H9 (cell line): Measurements from ENCODE around the gene GLRA2. TPM values are rescaled to one million over a fixed set of nuclear protein-coding genes. Genes with fewer than 3 reads are reported as not detected.

Experiments used
- DNase-seq: peaks from one replicate; pipeline ENCODE4 v3.0.0-alpha.2; 2017
- H2AFZ ChIP-seq: one replicate; pipeline ENCODE4 v1.6.1; 2013; ENCODE audit warnings: mild to moderate bottlenecking, low read length, control low read depth, moderate library complexity
- H2AK5ac ChIP-seq: 2 replicates; pipeline ENCODE4 v1.6.1; 2013; ENCODE audit warnings: low read length, control low read depth, mixed read lengths; ENCODE audit not compliant: insufficient read length
- H2BK120ac ChIP-seq: one replicate; pipeline ENCODE4 v1.6.1; 2013; ENCODE audit warnings: low read depth, mild to moderate bottlenecking, low read length, control low read depth, inconsistent platforms; ENCODE audit not compliant: poor library complexity, severe bottlenecking
- H2BK12ac ChIP-seq: 2 replicates; pipeline ENCODE4 v1.6.1; 2013; ENCODE audit warnings: low read length, control low read depth, mixed read lengths, low read depth; ENCODE audit not compliant: insufficient read length
- H2BK15ac ChIP-seq: 2 replicates; pipeline ENCODE4 v1.6.1; 2013; ENCODE audit warnings: low read depth, low read length, control low read depth
- H2BK20ac ChIP-seq: one replicate; pipeline ENCODE4 v1.6.1; 2013; ENCODE audit warnings: low read depth, mild to moderate bottlenecking, low read length, control low read depth, inconsistent platforms; ENCODE audit not compliant: poor library complexity, severe bottlenecking
- H2BK5ac ChIP-seq: 2 replicates; pipeline ENCODE4 v1.6.1; 2013; ENCODE audit warnings: low read length, control low read depth, mixed read lengths; ENCODE audit not compliant: insufficient read length
- H3K14ac ChIP-seq: 2 replicates; pipeline ENCODE4 v1.6.1; 2013; ENCODE audit warnings: low read length, control low read depth; ENCODE audit not compliant: insufficient read depth
- H3K18ac ChIP-seq: 2 replicates; pipeline ENCODE4 v1.6.1; 2013; ENCODE audit warnings: low read depth, mild to moderate bottlenecking, mixed read lengths, low read length, control low read depth; ENCODE audit not compliant: insufficient read length
- H3K23ac ChIP-seq: 2 replicates; pipeline ENCODE4 v1.6.1; 2013; ENCODE audit warnings: low read length, control low read depth, mixed read lengths, low read depth; ENCODE audit not compliant: insufficient read length
- H3K23me2 ChIP-seq: 2 replicates; pipeline ENCODE4 v1.6.1; 2013; ENCODE audit warnings: low read depth, mild to moderate bottlenecking, mixed read lengths, low read length, control low read depth; ENCODE audit not compliant: insufficient read length, poor library complexity, severe bottlenecking
- H3K27ac ChIP-seq: 2 replicates; pipeline ENCODE4 v1.5.1; 2013; ENCODE audit warnings: low read length, control low read depth, mixed read lengths, low read depth; ENCODE audit not compliant: insufficient read length
- H3K27me3 ChIP-seq: 2 replicates; pipeline ENCODE4 v1.6.1; 2013; ENCODE audit warnings: low read length, control low read depth, inconsistent platforms; ENCODE audit not compliant: insufficient read depth
- H3K4ac ChIP-seq: 2 replicates; pipeline ENCODE4 v1.6.1; 2013; ENCODE audit warnings: low read depth, mild to moderate bottlenecking, control low read depth, inconsistent platforms, low read length, moderate library complexity
- H3K4me1 ChIP-seq: 2 replicates; pipeline ENCODE4 v1.6.1; 2013; ENCODE audit warnings: low read length, control low read depth, inconsistent platforms; ENCODE audit not compliant: insufficient read depth
- H3K4me2 ChIP-seq: 2 replicates; pipeline ENCODE4 v1.6.1; 2013; ENCODE audit warnings: low read length, control low read depth, mixed read lengths; ENCODE audit not compliant: insufficient read length, insufficient read depth
- H3K56ac ChIP-seq: 2 replicates; pipeline ENCODE4 v1.6.1; 2013; ENCODE audit warnings: low read depth, mild to moderate bottlenecking, mixed read lengths, low read length, control low read depth; ENCODE audit not compliant: insufficient read length
- H3K79me1 ChIP-seq: 2 replicates; pipeline ENCODE4 v1.6.1; 2013; ENCODE audit warnings: low read depth, mild to moderate bottlenecking, moderate library complexity, low read length, control low read depth, inconsistent platforms; ENCODE audit not compliant: insufficient read depth, poor library complexity, severe bottlenecking
- H3K79me2 ChIP-seq: 2 replicates; pipeline ENCODE4 v1.6.1; 2013; ENCODE audit warnings: low read length, control low read depth, inconsistent platforms; ENCODE audit not compliant: insufficient read depth
- H3K9ac ChIP-seq: 2 replicates; pipeline ENCODE4 v1.6.1; 2013; ENCODE audit warnings: low read length, control low read depth, mixed read lengths; ENCODE audit not compliant: insufficient read length; ENCODE audit errors: extremely low read depth
- H3K9me3 ChIP-seq: one replicate; pipeline ENCODE4 v1.6.1; 2013; ENCODE audit warnings: low read depth, low read length, inconsistent platforms; ENCODE audit not compliant: control insufficient read depth
- H3T11ph ChIP-seq: one replicate; pipeline ENCODE4 v1.6.1; 2013; ENCODE audit warnings: mild to moderate bottlenecking, low read length, control low read depth, inconsistent platforms
- H4K20me1 ChIP-seq: one replicate; pipeline ENCODE4 v1.6.1; 2013; ENCODE audit not compliant: control insufficient read depth, insufficient read length, insufficient read depth
- H4K5ac ChIP-seq: 2 replicates; pipeline ENCODE4 v1.6.1; 2013; ENCODE audit warnings: low read depth, mild to moderate bottlenecking, mixed read lengths, low read length, control low read depth; ENCODE audit not compliant: insufficient read length
- H4K8ac ChIP-seq: replicated peaks from 2 replicates; pipeline ENCODE4 v1.6.1; 2013; ENCODE audit warnings: low read length, control low read depth, mixed read lengths, low read depth; ENCODE audit not compliant: insufficient read length
- H4K91ac ChIP-seq: 2 replicates; pipeline ENCODE4 v1.6.1; 2013; ENCODE audit warnings: low read depth, mild to moderate bottlenecking, moderate library complexity, mixed read lengths, low read length, control low read depth; ENCODE audit not compliant: insufficient read length
- H3K27ac Mint-ChIP-seq, 3 experiments: 2 replicates in 2 of 3; 3 replicates in 1 of 3; pipeline ENCODE4 v1.8.0; 2020 to 2021; ENCODE audit warnings: mixed read lengths in 3 of 3, mild to moderate bottlenecking in 1 of 3, moderate library complexity in 1 of 3
- H3K27me3 Mint-ChIP-seq: 2 replicates; pipeline ENCODE4 v1.8.0; 2021; ENCODE audit warnings: low read depth, mild to moderate bottlenecking, moderate library complexity, mixed read lengths
- H3K36me3 Mint-ChIP-seq, 3 experiments: 2 replicates in 2 of 3; 3 replicates in 1 of 3; pipeline ENCODE4 v1.8.0; 2020 to 2021; ENCODE audit warnings: low read depth in 3 of 3, mixed read lengths in 3 of 3; ENCODE audit not compliant: insufficient read depth in 1 of 3
- H3K4me1 Mint-ChIP-seq, 2 experiments: 2 replicates each; pipeline ENCODE4 v1.8.0; 2020; ENCODE audit warnings: mixed read lengths in 2 of 2
- H3K4me3 Mint-ChIP-seq, 2 experiments: 2 replicates in 1 of 2; 3 replicates in 1 of 2; pipeline ENCODE4 v1.8.0; 2020 to 2021; ENCODE audit warnings: mild to moderate bottlenecking in 2 of 2, mixed read lengths in 2 of 2, moderate library complexity in 1 of 2
- H3K9me3 Mint-ChIP-seq, 2 experiments: 2 replicates in 1 of 2; 3 replicates in 1 of 2; pipeline ENCODE4 v1.8.0; 2020; ENCODE audit warnings: mild to moderate bottlenecking in 2 of 2, mixed read lengths in 2 of 2, moderate library complexity in 1 of 2
- CTCF ChIP-seq: fragments of 200-600 bp; sonication (generic); conservative IDR thresholded peaks from 3 replicates; pipeline ENCODE4 v1.8.0; 2021; ENCODE audit warnings: antibody characterized with exemption, mild to moderate bottlenecking
- WGBS: extraction: QIAGEN DNeasy Blood & Tissue Kit; methylation state at CpG from one replicate; pipeline ENCODE4 v1.1.7; 2013; ENCODE audit warnings: missing lambda C conversion rate, low lambda C conversion rate, mixed read lengths; ENCODE audit not compliant: insufficient read length; ENCODE audit errors: extremely low coverage; 5-methylcytosine and 5-hydroxymethylcytosine counted together
- total RNA-seq: library from RNA; stranded (reverse); gene quantifications from 2 replicates; pipeline ENCODE4 v1.2.1, GENCODE V29; 2021

The GLRA2 gene
- total RNA-seq, 1 experiment from 2014 or later: not detected

- DNase-seq: no peak
- Histone ChIP-seq H3K56ac (no peak overlapping the region), H3K27ac (no peak overlapping the region), H3K23me2 (no peaks in the 10 kb centered on the region), H2BK120ac (no peak overlapping the region), H4K91ac (no peak overlapping the region), H3K4me1 (no peaks in the 10 kb centered on the region), H4K5ac (no peak overlapping the region), H3K79me2 (no peaks in the 10 kb centered on the region), H3T11ph (no peak overlapping the region), H4K8ac (no peak overlapping the region), H2AFZ (no peak overlapping the region), H3K9me3 (no peaks in the 10 kb centered on the region), H3K18ac (no peak overlapping the region), H3K4ac (no peak overlapping the region), H3K23ac (no peak overlapping the region), H3K27me3 (no peaks in the 10 kb centered on the region), H3K4me2 (no peak overlapping the region), H3K14ac (no peak overlapping the region), H2BK20ac (no peak overlapping the region), H4K20me1 (no peaks in the 10 kb centered on the region), H3K79me1 (no peaks in the 10 kb centered on the region), H2AK5ac (no peak overlapping the region), H3K9ac (no peak overlapping the region), H2BK5ac (no peak overlapping the region), H2BK12ac (no peak overlapping the region), H2BK15ac (no peak overlapping the region)
- H3K36me3 Mint-ChIP-seq: no peaks in the 10 kb centered on the region
- no peak overlapping the region for H3K27ac Mint-ChIP-seq
- no peaks in the 10 kb centered on the region for H3K4me1 Mint-ChIP-seq
- H3K9me3 Mint-ChIP-seq: peaks cover 60 to 62% of the 10 kb centered on the region in 2 experiments
- no peaks in the 10 kb centered on the region; the same call in none of the 2 replicates for H3K27me3 Mint-ChIP-seq
- H3K4me3 Mint-ChIP-seq: no peak overlapping the region; a peak in 1 of 5 replicates
- no peak for TF ChIP-seq CTCF
- WGBS: 100% methylated on average over 2 of the region's 4 CpGs
These were observed 19.8 kb upstream of the GLRA2 start for GRCh38 chrX:14509325-14510057.
